MM.1S (cell line): ENCODE results near the gene PILRA.

Experiments used
- CTCF ChIP-seq: fragments of 300-600 bp; sonication (generic); IDR thresholded peaks from 2 replicates; pipeline ENCODE4 v1.5.1; 2016; ENCODE audit warnings: antibody characterized with exemption, low read length, mixed read lengths
- EZH2 ChIP-seq: fragments of 300-600 bp; sonication (generic); optimal IDR thresholded peaks from 2 replicates; pipeline ENCODE3; 2017; ENCODE audit warnings: low read depth, mild to moderate bottlenecking, antibody characterized with exemption, low read length, mixed read lengths
- EZH2phosphoT487 ChIP-seq: fragments of 300-600 bp; sonication (generic); IDR thresholded peaks from 2 replicates; pipeline ENCODE4 v1.6.1; 2018; ENCODE audit warnings: antibody characterized with exemption, low read length

DNA sequence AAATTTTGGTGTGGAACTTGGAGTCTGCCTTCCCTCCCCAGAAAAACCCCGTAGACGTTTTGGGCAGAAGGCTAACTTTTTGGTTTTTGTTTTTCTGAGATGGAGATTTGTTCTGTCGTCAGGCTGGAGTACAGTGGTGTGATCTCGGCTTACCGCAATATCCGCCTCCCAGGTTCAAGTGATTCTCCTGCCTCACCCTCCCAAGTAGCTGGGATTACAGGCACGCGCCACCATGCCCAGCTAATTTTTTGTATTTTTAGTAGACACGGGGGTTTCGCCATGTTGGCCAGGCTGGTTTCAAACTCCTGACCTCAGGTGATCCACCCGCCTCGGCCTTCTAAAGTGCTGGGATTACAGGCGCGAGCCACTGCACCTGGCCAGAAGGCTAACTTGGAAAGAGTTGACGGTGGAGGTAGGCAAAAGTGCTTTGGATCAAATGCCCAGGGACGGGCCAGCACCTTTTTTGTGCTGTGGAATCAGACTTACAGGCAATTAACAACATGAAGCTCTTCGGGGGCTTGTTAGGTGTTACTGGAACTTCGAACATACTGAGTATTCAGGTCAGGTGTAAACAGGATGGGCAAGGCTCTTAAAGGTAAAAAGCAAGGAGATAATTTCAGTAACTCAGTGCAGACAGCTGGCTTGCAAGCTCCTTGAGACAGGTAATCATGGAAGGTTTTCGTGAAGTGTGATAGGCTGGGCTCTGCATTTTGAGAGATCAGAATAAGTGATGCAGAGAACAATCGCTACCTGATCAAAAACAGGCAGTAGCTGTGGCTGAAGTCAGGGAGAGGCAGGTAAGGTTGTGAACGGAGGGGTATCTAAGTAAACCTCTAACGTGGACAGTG lies 61.2 kb downstream of the PILRA start:
- TF ChIP-seq CTCF: no peak
- no peak for TF ChIP-seq EZH2
- no peak for TF ChIP-seq EZH2phosphoT487
